Fibroblast of skin of left quadriceps (primary cell): ENCODE measurements around the gene NSD2.
"Not testable (repeated sequence)": the region's sequence is repeated elsewhere in the genome, so short reads cannot be mapped to it uniquely, and the experiment has no call there.

Source experiments
- DNase-seq, 2 experiments: peaks; one replicate each; pipeline ENCODE4 v3.0.0-alpha.2; 2013; ENCODE audit warnings: low read depth in 2 of 2

The NSD2 gene

DNA sequence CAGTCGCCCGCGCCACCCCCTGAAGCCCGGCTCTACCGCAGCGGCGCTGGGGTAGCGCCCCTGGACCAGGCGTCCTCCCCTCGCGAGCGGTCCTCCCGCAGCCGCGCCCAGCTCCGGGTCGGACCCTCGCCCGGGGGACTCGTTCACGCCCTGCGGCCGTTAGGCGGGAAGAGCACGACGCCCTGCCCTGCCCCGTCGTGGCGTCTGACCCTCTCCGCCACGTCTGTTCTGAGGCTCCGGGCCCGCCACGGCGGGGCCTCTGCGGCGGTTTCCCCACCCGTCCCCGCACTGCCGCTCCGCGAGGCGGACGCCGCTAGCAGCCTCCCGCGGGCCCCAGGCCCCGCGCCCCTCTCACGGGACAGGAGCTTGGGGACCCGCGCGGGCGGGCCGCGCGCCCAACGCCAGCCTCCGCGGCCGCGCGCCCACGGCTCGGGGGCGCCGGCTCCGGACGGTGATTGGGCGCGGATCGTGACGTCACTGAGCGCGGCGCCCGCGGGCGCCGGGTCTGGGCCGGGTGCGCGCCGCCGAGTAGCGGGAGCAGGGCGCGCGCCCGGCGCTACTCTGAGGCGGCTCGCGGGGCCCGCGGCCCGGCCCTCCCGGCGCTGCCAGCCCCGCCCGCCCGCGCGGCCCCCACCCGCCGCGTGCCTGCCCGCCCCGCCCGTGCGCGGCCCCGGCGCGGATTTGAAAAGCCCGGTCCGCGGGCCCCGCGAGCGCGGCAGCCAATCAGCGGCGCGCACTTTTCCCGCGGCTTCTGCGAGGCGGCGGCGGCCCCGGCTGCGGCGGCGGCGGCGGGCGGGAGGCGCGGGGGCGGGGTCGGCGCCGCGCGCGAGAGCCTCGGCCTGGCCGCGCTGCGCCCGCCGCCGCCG lies at the start of gene NSD2:
NSD2 (plus strand) TSS at position 816 of the 866 bp plus-strand sequence. CDS start 29,262 bp downstream, outside the sequence.
- peak; percentile 81 to 82 for DNase-seq

DNA sequence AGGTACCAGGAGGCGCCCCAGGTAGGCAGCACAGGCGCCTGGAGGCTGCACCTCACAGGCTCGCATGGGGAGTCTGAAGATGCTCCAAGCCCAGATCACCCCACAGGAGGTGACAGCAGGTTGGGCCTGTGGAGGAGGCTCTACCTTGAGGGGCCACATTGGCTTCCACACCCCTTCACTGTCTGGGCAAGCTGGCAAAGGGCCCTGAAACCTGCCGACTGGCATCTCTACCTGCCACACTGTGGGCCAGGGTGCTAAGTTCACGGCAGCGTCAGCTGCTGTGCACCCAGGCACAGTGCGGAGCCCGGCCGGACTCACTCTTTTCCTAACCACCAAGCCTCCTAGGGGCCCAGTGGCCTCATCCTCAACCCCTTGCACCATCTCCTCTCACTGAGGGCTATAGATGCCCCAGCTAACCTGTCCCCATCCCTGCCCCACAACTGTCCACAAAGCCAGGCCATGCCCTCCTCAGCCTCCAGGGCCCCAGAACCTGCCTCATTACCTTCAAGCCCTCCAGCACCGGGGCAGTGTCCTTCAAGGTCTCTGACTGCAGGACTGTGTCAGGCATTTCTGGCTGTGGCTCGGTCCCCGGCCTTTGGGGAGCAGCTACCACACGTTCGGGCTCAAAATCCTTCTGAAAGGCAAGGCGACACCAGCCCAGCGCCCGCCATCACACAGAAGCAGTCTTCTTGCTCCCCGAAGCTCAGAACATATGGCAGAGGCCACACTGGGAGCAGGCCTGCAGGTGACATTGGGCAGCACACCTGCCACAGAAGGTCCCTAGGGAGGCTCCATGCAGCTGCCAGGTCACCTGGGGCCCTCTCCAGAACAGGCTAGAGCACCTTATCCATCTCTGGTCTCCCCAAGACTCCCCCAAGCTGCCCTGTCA lies 49.3 kb upstream of the NSD2 start:
- DNase-seq, result no peak

DNA sequence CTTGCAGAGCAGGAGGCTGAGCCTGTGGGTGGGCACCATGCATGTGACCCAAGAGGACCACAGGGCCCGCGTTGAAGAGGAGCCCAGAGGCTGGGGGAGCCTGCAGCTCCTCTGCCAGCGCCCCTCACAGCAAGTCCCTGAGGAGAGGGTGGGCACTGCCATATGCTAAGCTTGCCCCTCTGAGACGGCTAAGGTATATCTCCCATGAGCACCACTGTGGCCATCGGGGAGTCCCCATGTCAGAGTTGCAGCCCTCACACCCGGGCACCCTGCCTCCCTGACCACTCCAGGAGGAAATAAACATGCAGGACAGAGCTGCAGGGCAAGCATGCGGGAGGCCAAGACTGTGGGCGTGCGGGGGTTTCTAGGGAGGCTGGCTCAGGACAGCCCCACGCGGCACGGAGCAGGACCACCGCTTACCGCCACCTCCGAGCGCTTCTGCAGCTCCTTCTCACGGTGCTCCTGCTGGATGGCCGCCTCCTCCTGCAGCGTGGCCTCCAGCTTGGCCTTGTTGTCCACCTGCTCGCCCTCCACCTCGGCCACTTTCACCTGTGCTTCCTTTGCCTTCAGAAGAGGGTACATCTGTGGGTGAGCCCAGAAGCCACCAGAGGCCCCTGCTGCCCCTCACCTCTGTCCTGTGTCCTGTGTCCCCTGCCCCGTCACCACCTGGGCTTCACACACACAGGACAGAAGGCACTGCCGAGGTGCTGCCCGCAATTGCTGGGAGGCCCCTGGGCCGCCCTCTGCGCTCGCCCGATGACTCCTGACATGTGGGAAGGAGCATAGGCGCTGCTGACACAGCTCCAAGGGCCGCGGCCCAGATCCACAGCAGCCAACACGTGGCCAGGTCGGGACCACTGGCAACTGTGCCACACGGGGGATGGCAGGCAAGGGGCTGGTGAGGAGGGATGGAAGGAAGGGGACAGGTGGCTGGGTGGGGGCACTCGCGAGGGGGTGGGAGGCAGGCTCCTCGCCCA lies 48.3 kb upstream of the NSD2 start:
- no peak for DNase-seq

DNA sequence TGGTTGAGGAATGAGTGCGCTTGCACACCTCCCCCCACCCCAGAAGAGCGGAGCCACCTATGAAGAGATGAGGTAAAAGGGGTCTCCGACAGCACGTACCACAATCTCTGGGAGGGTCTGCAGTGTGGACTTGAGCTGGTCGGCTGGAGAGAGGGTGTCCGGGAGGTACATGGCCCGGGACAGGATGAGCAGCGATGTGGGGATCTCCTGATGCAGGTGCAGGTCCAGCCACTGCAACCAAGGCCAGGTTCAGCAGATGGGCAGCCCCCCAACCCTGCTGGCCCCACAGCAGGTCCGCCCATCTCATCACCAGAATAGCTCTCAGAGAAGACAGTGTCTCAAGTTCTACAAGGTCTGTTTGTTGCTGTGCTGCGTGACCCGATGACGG lies 47.7 kb upstream of the NSD2 start:
- no peak for DNase-seq

- no peak for DNase-seq
Observed at GRCh38 chr4:1824746-1825145, 46.4 kb upstream of the NSD2 start.

DNA sequence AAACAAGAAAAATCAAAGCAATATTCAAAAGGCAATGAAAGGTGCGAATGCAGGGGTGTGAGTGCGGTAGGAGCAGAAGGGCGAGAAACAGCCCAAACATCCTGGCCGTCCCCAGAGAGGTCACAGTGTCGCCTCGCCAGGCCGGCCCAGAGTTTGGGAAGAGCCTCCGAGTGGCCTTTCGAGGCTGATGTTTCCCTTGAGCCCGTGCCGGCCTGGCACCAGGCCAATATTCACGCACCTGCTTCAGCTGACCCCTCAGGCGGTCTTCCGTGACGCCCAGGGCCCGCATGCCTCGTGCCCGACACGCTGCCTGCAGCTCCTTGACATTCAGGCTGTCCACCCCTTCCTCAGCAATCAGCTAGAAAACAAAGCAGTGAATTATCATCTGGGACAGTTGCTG lies 45.9 kb upstream of the NSD2 start:
- DNase-seq, result no peak

DNA sequence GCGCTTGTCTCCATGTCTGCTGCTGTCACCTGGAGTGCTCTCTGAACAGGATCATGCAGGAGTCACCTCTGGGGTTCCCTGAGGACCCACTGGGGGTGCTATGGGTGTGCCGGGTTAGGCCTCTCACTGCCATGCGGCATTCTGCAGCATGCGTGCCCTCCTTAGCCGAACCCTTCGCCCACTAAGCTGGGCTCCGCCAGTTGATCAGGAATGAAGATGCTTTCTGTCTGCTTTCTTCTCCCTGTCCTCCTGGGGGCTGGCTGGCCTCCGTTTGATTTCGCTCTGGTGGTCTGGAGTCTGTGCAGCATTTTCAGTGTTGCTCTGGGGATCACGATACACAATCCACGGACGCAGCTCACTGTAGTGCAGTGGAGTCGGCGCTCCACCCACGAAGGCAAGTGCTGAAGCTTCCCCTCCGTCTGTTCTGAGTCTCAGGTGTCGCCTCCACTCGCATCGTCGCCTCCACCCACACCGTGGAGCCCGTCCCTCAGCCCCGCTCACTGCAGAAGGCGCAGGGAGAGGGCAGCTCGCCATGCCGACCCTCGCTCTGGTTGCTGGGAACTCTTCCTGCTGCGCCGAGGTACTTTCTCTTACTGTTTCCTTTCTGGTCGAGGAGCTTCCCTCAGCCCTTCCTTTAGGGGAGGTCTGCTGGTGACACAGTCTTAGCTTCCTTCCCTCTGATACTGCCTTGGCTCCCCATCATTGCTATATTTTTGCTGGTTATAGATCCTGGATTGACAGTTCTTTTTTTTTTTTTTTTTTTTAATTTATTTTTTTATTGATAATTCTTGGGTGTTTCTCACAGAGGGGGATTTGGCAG lies 44.5 kb upstream of the NSD2 start:
- no peak for DNase-seq

DNA sequence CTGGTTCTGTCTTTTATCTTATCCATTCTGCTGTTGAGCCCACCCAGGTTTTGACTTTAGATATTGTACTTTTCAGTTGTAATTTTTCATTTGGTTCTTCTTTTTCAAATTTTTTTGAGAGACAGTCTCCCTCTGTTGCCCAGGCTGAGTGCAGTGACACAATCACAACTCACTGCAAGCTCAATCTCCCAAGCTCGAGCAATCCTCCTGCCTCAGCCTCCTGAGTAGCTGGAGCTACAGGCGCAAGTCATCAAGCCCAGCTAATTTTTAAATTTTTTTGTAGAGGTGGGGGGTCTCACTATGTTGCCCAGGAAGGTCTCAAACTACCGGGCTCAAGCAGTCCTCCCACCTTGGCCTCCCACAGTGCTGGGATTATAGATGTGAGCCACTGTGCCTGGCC lies 41.0 kb upstream of the NSD2 start:
- no peak for DNase-seq

GRCh38 chr4:1830642-1831228 lies 40.5 kb upstream of the NSD2 start:
- DNase-seq, result no peak

- DNase-seq, result no peak
Observed at GRCh38 chr4:1831331-1831730, 39.9 kb upstream of the NSD2 start.

GRCh38 chr4:1832690-1833089 lies 38.5 kb upstream of the NSD2 start:
- DNase-seq, result no peak

GRCh38 chr4:1833307-1834046 lies 37.7 kb upstream of the NSD2 start:
- DNase-seq, result no peak

DNA sequence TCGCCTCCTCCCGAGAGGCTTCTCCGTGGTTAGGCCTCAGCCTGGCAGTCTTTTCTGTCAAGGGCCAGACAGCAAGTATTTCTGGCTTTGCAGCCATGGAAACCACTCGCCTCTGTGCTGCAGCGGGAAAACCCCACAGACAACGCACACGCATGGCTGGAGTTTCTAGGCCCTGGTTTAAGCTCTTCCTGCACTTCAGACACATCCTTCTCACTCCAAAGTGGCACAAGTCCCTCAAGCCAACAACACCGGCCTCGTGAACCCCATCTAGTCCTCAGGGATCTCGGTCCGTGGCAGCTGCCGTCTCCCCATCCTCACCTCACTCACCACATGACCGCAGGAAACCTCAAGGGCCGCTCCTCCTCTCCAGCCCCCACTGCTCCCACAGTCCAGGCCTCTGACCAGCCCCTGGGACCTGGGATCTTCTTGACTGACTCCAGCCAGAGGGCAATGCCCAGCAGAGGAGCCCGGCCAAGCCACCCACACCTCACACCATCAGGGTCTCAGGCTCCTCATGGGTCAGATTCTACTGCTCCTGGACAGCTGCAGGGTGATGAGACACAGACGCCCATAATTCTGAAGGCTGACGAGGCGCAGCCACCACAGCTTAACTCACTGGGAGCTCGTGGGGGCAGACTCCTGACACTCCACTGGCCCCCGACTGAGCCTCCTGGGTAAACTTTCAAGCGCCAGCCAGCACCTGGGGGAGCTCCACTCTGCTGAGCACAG lies 37.0 kb upstream of the NSD2 start:
- DNase-seq, result no peak

DNA sequence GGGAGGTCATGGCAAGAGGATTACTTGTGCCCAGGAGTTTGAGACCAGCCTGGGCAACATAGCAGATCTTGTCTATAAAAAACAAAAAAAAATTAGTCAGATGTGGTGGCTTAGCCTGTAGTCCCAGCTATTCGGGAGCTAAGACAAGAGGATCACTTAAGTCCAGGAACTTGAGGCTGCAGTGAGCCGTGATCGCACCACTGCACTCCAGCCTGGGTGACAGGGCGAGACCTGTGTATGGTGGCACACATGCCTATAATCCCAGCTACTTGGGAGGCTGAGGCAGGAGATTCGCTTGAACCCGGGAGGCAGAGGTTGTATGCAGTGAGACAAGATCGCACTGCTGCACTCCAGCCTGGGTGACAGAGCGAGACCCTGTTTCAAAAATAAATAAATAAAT lies 35.4 kb upstream of the NSD2 start:
- not testable (repeated sequence) for DNase-seq

GRCh38 chr4:1836650-1837049 lies 34.5 kb upstream of the NSD2 start:
- DNase-seq, result no peak

GRCh38 chr4:1837069-1837468 lies 34.1 kb upstream of the NSD2 start:
- DNase-seq, result no peak

DNA sequence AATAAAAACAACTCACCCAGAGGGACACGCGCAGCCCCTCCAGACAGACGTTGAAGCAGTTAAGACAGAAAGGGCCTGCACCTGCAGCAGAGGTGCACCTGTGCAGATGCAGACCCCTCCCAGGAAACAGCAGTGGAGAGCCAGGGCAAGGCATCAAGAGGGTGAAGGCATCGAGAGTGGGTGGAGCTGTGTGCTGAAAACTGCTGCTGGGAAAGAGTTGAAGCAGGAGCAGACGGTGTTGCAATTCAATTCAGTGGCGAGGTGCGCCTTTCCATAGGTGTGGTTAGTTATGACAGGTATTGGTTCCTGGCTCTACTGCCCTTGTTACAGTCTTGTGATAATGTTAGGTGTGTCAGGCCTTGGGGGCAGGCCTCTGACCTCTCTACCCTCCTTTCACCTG lies 31.9 kb upstream of the NSD2 start:
- DNase-seq, result no peak

- DNase-seq, result no peak
Observed at GRCh38 chr4:1841201-1841886, 29.8 kb upstream of the NSD2 start.

DNA sequence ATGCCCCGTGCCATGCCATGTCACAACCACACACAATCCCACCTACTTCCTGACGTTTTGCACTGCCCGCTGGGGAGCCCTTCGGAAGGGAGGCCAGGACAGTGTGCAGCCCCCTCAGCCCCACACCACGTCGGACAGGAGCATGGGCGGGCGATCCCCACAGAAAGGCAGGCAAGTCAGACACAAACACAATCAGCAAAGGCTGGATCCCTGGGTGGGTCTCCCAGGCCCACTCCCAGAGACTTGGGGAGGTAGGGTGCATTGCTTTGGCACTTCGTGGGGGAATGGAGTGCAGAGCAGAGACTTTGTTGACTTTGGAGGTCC lies 29.3 kb upstream of the NSD2 start:
- no peak for DNase-seq
